HAP-1 (cell line): ENCODE measurements around the gene MAP1LC3B2.

ENCODE experiments used
- DNase-seq, 2 experiments: peaks; one replicate each; pipeline ENCODE4 v3.0.0-alpha.2; 2016 to 2020; ENCODE audit warnings: low spot score in 2 of 2
- H3K27me3 ChIP-seq: fragments of 250-450 bp; sonication (Bioruptor Pico); 2 replicates; pipeline ENCODE4 v1.5.1; 2020; ENCODE audit warnings: low read depth, mild to moderate bottlenecking, moderate library complexity
- H3K36me3 ChIP-seq: fragments of 250-450 bp; sonication (Bioruptor Pico); replicated peaks from 2 replicates; pipeline ENCODE4 v1.5.1; 2020; ENCODE audit warnings: mild to moderate bottlenecking
- H3K4me1 ChIP-seq: fragments of 250-450 bp; sonication (Bioruptor Pico); 2 replicates; pipeline ENCODE4 v1.5.1; 2020; ENCODE audit warnings: mild to moderate bottlenecking
- H3K4me3 ChIP-seq: fragments of 250-450 bp; sonication (Bioruptor Pico); 2 replicates; pipeline ENCODE4 v1.5.1; 2020; ENCODE audit warnings: mild to moderate bottlenecking, moderate library complexity
- H3K9me3 ChIP-seq: fragments of 250-450 bp; sonication (Bioruptor Pico); 2 replicates; pipeline ENCODE4 v1.5.1; 2020; ENCODE audit warnings: mild to moderate bottlenecking, moderate library complexity
- in situ Hi-C: fragments of 300-500 bp; cut with MboI; formaldehyde crosslinking; loops from 3 replicates; pipeline ENCODE4 v1.14.3; 2020; ENCODE audit warnings: low sequenced_read_pairs, inconsistent platforms, mixed read lengths

The MAP1LC3B2 gene

GRCh38 chr12:116612436-116612835 lies 53.3 kb downstream of the MAP1LC3B2 start:
- no peaks in the 10 kb centered on the region for H3K36me3 ChIP-seq
- no peak for DNase-seq
- no peaks in the 10 kb centered on the region for H3K27me3 ChIP-seq
- no peaks in the 10 kb centered on the region for H3K9me3 ChIP-seq
- H3K4me1 ChIP-seq, result peaks cover 7% of the 10 kb centered on the region
- in situ Hi-C loops, result loop anchor here (25.0 kb wide), 1 partner anchor 625 kb away; no protein-coding TSS in a partner anchor
- H3K4me3 ChIP-seq, result no peak overlapping the region

DNA sequence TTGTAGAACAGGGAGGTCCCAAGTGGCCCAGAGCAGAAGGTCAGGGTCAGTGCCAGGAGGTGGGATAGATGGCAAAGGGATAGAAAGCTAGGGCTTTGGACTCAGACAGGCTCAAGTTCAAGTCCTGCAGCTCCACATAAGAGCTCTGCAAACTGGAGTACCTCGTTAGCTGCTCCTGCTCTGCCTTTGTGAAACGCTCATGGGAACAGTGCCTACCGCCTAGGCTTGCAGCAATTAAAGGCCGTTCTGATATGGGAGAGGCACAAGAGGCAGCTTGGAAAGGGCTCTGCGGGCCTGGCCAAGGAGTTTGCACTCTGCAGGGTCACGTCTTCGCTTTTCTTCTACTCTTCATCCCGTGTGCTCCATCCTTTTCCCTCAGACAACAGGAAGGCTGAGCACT lies 54.1 kb downstream of the MAP1LC3B2 start:
- Histone ChIP-seq H3K9me3 (no peaks in the 10 kb centered on the region; the same call in 1 of the 2 replicates), H3K4me3 (no peak overlapping the region), H3K4me1 (peaks cover 7% of the 10 kb centered on the region), H3K27me3 (no peaks in the 10 kb centered on the region), H3K36me3 (no peaks in the 10 kb centered on the region)
- in situ Hi-C loops, result loop anchor here (25.0 kb wide), 1 partner anchor 626 kb away; no protein-coding TSS in a partner anchor
- no peak for DNase-seq

DNA sequence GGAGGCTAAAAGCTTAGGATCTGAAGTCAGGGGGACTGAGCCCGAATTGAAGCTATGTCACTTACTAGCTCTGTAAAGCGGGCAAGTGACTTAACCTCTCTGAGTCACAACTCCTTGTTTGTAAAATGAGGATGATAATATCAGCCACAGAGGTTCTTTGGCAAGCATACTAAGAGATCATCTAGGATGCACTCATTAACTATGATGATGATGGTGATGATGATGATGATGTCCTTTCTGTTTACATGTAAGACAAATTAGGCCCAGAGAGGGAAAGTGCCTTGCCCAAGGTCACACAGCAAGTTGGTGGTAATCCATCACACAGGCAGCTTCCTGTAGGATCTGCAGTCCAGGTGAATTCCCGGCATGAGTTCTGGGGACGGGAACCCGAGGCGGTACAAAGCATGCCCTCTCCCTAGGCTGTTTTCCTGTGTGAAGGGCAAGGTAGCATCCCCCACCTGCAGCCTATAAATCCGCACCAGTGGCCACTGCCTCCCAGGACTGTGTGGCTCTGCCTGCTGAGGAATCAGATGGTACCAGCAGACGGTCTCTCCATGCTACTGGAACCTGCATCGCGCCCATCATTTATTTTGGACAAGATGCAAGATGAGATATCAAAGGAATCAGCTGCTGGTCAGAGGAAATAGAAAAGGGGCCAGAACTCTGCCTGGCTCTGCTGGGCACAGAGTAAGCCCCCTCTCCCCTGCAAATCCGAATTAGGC lies 55.2 kb downstream of the MAP1LC3B2 start:
- in situ Hi-C loops, result loop anchor here (25.0 kb wide), 1 partner anchor 627 kb away; no protein-coding TSS in a partner anchor
- Histone ChIP-seq H3K4me1 (peaks cover 7% of the 10 kb centered on the region), H3K27me3 (no peaks in the 10 kb centered on the region), H3K9me3 (no peaks in the 10 kb centered on the region; the same call in 1 of the 2 replicates), H3K36me3 (no peaks in the 10 kb centered on the region), H3K4me3 (no peak overlapping the region)
- no peak for DNase-seq

- no peaks in the 10 kb centered on the region for H3K27me3 ChIP-seq
- no peak overlapping the region for H3K4me3 ChIP-seq
- DNase-seq, result no peak
- no peaks in the 10 kb centered on the region; the same call in 1 of the 2 replicates for H3K9me3 ChIP-seq
- in situ Hi-C loops, result loop anchor here (25.0 kb wide), 1 partner anchor 628 kb away; no protein-coding TSS in a partner anchor
- H3K4me1 ChIP-seq, result peaks cover 7% of the 10 kb centered on the region
- no peaks in the 10 kb centered on the region for H3K36me3 ChIP-seq
Observed at GRCh38 chr12:116615141-116615861, 56.1 kb downstream of the MAP1LC3B2 start.

DNA sequence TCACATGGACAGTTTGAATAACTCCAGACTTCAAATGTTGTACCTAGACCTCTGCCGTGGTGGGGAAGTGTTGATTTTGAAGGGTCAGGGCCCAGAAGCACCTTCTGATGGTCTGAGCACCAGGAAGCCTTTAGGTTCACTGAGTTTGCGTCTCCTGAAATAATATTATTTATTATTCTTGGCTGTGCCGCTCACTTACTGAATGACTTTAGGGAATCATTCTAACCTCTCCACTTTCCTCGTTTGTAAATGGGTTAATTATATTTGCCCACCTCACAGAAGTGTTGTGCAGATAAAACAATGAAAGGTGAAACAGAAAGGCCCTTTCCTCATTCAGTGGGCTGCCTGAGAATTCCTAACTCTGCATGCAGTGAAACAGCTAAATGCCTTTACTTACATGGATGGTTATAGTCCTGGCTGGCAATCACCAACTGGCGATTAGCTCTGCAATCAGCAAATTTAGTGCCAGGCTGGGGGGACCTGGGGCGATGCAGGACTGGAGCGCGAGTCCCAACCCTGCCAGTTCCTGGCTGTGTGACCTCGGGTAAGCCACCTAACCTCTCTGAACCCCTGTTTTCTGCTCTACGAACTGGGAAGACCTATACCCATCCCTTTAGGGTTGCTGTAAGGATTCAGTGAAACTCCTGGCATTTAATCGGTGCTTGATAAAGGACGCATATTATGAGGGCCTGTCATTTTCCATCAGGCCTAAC lies 57.5 kb downstream of the MAP1LC3B2 start:
- DNase-seq, result no peak
- no peaks in the 10 kb centered on the region; the same call in 1 of the 2 replicates for H3K9me3 ChIP-seq
- in situ Hi-C loops, result loop anchor here (25.0 kb wide), 1 partner anchor 629 kb away; no protein-coding TSS in a partner anchor
- H3K4me3 ChIP-seq, result no peak overlapping the region
- no peaks in the 10 kb centered on the region for H3K27me3 ChIP-seq
- no peaks in the 10 kb centered on the region for H3K36me3 ChIP-seq
- peaks cover 7% of the 10 kb centered on the region for H3K4me1 ChIP-seq

GRCh38 chr12:116619246-116619645 lies 60.1 kb downstream of the MAP1LC3B2 start:
- H3K27me3 ChIP-seq, result no peaks in the 10 kb centered on the region
- H3K36me3 ChIP-seq, result no peaks in the 10 kb centered on the region
- H3K4me1 ChIP-seq, result peaks cover 7% of the 10 kb centered on the region
- DNase-seq, result no peak
- H3K9me3 ChIP-seq, result peaks cover 3% of the 10 kb centered on the region
- no peak overlapping the region for H3K4me3 ChIP-seq
- in situ Hi-C loops, result loop anchor here (25.0 kb wide), 1 partner anchor 632 kb away; no protein-coding TSS in a partner anchor

DNA sequence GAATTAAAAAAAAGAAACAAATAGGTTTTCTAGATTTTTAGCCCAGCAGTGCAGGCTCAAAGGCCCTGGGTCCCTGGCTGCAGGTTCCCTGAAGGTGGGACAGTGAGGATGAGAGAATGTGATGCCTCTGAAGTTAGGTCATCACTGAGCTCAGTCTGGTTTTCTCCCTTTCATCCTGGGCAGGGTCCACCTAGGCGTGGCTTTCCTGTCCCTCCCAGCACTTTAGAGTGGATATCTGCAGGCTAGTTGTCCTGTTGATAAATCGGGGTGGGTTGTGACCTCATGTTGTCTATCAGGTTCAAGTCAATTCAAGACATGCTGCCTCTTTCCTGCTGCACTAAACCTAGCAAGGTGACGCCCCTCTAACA lies 60.9 kb downstream of the MAP1LC3B2 start:
- Histone ChIP-seq H3K9me3 (peaks cover 3% of the 10 kb centered on the region), H3K4me3 (no peak overlapping the region), H3K4me1 (peaks cover 7% of the 10 kb centered on the region), H3K27me3 (no peaks in the 10 kb centered on the region), H3K36me3 (no peaks in the 10 kb centered on the region)
- DNase-seq, result no peak
- in situ Hi-C loops, result loop anchor here (25.0 kb wide), 1 partner anchor 633 kb away; no protein-coding TSS in a partner anchor

DNA sequence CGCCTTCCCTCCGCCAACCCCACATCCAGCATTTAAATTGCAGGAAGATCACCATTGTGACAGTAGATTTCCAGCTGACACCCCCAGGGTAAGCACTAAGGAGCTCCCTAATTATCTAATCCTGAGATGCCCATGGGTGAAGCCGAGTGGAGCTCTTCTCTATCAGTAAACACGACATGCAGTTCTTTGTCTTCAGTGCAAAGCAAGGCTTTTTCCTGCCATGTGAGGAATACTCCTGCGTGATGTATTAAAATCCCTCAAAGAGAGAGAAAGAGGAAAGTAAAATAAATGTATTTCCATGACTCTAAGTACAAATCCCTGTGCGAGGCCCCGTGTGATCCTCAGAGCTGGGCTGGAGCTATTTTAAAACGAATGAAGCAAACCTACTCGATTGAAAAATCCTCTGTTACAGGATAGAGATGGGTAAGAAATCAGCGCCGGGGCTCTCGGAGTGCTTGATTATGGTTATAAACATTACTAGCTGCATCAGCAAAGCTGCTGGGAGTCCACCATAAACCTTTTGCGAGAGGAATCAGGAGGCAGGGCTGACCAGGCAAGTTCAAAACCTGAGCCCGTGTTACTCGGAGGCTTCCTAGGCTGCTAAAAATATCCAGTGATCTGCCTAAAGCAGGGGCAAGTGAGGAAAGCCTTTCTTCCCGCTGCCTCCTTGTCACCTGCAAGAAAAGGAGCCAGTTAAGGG lies 61.5 kb downstream of the MAP1LC3B2 start:
- no peak for DNase-seq
- in situ Hi-C loops, result loop anchor here (25.0 kb wide), 1 partner anchor 633 kb away; no protein-coding TSS in a partner anchor
- H3K4me1 ChIP-seq, result peaks cover 7% of the 10 kb centered on the region

GRCh38 chr12:116621194-116621593 lies 62.0 kb downstream of the MAP1LC3B2 start:
- Histone ChIP-seq H3K36me3 (no peaks in the 10 kb centered on the region), H3K4me1 (peaks cover 2% of the 10 kb centered on the region), H3K9me3 (peaks cover 3% of the 10 kb centered on the region), H3K27me3 (no peaks in the 10 kb centered on the region), H3K4me3 (no peak overlapping the region)
- in situ Hi-C loops, result loop anchor here (25.0 kb wide), 1 partner anchor 634 kb away; no protein-coding TSS in a partner anchor
- no peak for DNase-seq

More for the DNA sequence above, 61.5 kb downstream of the MAP1LC3B2 start:
- H3K36me3 ChIP-seq, result no peaks in the 10 kb centered on the region
- no peaks in the 10 kb centered on the region for H3K27me3 ChIP-seq
- H3K9me3 ChIP-seq, result peaks cover 3% of the 10 kb centered on the region
- H3K4me3 ChIP-seq, result no peak overlapping the region

- Histone ChIP-seq H3K4me1 (peaks cover 6% of the 10 kb centered on the region), H3K36me3 (no peaks in the 10 kb centered on the region), H3K4me3 (no peak overlapping the region), H3K9me3 (peaks cover 3% of the 10 kb centered on the region; the same call in 1 of the 2 replicates), H3K27me3 (no peaks in the 10 kb centered on the region)
- in situ Hi-C loops, result loop anchor here (25.0 kb wide), 1 partner anchor 637 kb away; no protein-coding TSS in a partner anchor
- DNase-seq, result no peak
Observed at GRCh38 chr12:116624516-116624915, 65.3 kb downstream of the MAP1LC3B2 start.

DNA sequence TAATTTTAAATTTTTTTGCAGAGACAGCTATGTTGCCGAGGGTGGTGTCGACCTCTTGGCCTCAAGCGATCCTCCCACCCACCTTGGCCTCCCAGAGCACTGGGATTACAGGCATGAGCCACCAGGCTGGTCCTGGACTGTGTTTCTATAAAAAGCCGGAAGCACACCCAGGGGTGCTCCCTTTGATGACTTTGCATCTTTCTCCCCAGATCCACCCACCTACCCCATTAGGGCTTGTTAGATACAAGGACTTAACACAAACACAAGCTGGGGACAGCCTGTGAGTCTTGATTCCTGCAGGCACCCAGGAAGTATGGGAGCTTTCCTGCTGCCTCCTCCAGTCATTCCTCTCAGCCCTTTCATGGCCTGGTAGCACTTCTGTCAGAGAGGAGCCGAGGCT lies 67.0 kb downstream of the MAP1LC3B2 start:
- no peak for DNase-seq
- in situ Hi-C loops, result no loop called here
- Histone ChIP-seq H3K4me1 (peaks cover 6% of the 10 kb centered on the region), H3K9me3 (peaks cover 3% of the 10 kb centered on the region; the same call in 1 of the 2 replicates), H3K4me3 (no peak overlapping the region), H3K27me3 (no peaks in the 10 kb centered on the region), H3K36me3 (no peaks in the 10 kb centered on the region)
